GM18502 (cell line): ENCODE results near the gene CCDC127.
"Not testable (repeated sequence)": the region's sequence is repeated elsewhere in the genome, so short reads cannot be mapped to it uniquely, and the experiment has no call there.

Source experiments
- ATAC-seq: cut with Tn5 transposase; IDR thresholded peaks from one replicate; pipeline ENCODE4 v1.9.1; 2021; ENCODE audit warnings: mild to moderate bottlenecking; ENCODE audit not compliant: unreplicated experiment, poor library complexity

CCDC127 gene

DNA sequence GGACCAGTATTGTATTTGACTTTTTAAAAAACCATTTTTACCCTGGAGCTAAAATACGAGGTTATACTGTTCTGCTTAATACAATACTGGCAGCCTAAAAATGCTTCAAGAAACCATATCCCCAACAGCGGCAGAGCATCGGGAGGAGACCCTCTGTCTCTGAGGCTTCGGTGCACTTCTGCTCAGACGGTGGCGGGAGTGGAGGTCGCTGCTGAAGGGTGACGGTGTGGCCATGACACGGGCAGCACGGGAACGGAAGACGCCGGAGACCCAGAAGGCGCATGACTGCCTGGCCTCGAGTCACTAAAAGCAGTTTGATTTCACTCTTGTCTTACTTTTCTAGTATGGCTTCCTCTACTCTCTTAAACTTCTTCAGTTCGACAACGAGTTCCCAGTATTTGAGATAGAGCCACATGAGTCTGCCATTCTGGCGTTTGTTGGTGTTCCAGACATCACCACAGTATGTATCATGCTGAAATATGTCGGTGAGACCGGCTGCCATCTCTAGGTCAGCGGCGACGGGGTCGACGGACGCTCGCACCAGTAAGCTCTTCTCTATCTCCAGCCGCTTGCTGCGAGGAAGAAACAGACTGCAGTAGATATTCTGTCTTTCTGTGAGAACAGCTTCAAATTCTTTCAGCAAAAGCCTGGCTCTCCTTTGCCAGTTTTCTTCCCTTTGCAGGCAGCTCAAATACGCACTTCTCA is 12.8 kb downstream of the CCDC127 start:
- ATAC-seq: no peak

DNA sequence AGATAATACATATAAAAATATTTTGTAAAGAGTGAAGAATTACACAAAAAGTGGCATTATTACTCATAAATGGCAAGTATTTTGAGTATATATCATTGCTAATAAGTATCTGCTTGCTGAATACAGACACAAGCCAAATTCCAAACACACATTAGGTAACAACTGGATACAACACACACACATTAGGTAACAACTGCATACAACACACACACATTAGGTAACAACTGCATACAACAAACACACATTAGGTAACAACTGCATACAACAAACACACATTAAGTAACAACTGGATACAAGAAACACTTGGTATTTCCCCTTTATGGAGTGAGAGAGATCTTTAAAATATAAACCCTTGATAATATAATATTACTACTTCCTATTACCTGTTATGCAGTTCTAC is 13.5 kb downstream of the CCDC127 start:
- no peak for ATAC-seq

DNA sequence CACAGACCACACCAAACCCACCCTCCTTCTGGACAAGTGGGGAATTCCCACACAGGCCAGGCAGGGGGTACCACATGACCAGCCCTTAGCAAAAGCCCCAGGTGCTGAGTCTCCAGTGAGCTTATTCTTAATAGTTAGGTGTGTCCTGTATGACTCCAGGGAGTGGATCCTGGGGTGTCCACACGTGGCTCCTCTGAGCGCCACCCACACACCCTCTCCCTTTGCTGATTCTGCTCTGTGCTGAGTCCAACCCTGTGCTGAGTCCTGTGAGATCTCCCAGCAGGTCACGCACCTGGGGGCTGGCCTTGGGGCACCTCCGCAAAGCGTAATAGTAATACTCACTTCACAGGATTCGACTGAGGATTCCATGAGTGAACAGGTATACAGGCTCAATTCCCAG is 14.0 kb downstream of the CCDC127 start:
- no peak for ATAC-seq

DNA sequence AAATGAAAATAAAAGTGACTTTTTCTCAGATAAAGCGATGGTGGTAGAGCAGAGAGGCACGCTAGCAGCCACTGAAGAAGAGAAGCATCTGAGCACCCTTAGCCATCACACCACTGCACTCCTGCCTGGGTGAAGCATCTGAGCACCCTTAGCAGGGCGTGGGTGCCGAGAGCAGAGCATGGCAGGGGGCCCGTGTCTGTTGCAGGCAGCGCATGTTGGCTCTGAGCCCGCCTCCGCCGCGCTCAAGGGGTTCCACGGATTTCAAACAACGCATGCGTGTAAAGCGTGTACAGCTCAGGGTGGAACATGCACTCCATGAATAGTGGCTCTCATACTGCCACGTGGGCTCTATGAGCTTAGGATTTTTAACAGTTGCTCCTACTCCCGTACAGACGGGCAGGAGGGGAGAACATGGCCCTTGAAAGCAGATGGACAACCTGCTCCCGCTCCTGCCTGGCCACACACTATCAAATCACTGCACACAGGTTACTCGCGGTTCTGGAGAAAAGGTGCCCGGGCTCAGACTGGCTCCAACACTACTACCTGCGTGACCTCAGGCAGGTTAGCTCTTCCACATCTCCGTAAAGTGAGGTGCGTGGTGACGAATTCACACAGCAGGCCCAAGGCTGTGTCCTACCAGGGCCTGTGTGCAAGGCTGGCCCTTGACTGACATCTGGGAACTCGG is 14.6 kb downstream of the CCDC127 start:
- ATAC-seq: no peak

DNA sequence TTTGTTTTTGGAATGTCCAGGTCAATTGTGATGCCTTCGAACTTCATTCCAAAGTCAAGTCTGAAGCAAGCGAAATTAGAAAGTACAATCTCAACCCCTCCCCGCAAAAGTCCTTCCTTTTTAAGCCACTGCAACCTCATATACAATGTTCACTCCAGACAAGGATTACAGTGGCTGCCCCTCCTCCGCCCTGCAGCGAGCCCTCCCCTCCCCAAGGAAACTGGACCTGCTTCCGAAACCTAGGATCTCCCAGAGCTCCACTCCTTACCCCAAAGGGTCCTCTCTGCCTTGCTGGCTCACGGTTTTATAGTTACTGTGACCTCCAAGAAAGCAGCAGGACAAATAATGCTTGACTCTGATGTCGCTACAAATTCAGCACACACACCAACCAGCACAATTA is 16.3 kb downstream of the CCDC127 start:
- ATAC-seq: no peak

DNA sequence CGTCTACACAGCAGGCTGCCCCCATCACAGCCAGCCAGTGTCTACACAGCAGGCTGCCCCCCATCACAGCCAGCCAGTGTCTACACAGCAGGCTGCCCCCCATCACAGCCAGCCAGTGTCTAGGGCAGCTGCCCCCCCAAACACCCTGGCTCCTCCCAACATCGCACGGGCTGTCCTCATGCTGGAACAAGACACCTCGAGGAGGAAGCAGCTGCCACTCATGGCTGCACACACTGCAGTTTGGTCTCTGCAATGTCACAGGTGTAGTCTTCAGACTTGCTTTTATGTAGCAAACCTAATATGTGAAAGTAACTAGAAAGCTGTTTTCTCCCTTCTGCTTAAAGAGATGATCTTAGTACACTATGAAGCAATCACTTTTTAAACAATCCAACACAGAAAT is 17.0 kb downstream of the CCDC127 start:
- ATAC-seq: no peak

DNA sequence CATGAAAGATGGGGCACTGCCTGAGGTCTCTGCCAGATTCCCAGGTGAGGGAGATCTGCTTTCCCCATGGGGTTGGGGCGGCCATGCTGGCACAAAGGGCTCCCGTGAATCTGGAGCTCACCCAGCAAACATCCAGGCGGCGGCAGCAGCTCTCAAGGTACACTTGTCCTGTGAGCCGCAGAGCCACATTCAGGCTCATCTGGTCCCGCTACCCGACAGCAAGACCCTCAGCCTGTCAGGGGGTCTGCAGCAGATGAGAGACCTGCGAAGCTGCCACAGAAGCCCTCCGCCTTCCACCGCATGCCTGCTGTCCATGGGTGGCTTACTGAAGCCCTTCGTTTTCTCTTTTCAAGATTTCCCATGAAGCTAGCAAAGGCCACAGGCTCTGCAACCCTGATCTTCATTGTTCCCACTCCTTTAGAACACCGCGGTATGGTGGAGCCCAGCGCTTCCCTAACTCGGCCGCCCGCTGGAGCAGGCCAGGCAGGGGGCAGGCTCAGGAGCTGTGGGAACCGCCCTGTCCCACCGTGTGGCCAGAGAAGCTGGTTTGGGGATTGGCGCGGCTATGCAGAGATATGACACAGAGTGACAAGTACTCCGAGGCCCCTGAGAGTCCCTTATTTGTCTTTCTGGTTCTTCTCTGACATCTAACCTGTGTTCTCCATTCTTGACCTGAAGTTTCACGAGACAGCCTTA is 17.9 kb downstream of the CCDC127 start:
- no peak for ATAC-seq

DNA sequence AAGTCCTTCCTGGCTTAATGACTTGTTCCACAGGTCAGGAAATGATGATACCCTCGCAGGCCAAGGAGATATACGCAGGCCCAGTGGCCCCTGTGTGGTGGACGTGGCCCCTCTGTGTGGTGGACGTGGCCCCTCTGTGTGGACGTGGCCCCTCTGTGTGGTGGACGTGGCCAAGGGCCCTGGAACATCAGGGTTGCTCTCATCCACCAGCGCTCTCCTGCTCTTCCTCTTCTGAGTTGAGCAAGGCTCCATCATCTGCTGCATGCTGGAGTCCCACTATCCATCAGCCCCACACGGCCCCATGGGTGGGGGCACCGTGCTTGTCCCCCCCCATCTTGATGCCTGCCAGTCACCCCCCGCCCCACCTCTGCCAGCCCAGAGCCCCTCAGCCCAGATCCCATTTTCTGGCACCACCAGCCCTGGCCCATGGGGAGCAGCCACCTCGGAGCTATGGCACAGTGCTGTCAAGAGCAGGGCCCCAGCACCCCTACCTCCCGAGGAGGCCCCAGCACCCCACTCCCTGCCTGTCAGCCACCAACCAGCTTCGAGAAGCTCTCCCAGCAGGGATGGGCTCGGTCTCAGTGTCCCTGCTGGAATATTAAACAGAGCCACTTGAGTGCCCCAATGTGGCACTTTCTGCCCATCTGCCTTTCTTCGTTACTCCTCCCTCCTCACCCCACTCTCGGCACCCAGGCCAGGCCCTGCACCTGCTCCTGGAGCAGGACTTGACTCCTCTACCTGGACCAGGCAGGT is 18.6 kb downstream of the CCDC127 start:
- ATAC-seq: no peak

DNA sequence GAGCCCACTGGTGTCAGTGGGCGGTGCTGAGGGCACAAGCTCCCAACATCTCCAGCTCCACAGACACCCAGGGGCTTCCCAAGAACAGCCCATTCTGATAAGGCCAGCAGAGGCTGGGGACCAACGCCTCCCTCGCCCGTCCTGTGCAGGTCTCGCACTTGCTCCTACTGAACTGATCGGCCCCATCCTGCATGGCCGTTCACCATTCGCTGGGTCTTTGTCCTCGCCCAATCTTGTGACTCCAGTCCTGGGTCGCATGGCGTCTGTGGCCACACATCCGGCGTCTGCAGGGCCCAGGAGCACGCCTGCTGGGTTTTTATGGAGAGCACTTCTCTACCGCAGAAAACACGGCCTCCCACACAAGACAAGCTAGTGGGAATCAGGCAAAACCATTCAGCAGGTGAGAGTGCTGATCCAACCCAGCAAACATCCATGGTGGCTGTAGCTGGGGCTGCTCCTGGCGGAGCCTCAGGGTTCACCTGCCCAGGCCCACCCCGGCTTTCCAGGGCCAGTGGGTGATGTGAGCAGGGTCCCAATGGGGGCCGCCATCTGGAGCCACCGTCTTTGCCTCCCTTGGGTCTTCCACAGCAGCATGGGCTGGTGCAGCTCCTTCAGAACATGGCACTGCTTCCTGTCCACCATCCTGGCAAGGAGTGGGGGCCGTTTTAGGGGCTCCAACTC is 19.3 kb downstream of the CCDC127 start:
- ATAC-seq: no peak

DNA sequence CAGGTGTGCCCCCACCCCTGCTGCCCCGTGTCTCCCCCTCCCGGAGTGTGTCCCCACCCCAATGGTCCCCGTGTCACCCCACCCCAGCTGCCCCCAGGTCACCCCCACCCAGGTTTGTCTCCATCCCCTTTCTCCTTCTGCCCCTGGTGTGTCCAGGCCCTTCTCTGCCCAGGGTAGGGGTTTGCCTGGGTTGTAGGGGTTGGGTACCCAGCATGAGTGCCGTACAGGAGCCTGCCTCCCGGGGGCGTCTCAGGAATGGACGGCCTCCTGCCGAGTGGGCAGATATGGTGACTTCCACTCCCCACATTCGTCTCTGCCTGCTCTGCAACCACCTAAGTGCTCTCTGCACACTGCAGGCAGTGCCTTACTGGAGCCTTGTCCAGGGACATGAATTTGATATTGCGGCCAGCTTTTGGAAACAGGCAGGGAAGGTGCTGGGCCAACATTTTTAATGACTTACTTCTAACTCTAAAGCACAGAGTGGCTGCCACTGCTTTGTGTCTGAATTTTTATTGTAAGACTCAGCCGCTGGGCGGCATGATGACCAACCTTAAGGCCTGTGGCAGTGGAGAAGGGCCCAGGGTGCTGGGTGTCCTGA is 20.0 kb downstream of the CCDC127 start:
- ATAC-seq: no peak

DNA sequence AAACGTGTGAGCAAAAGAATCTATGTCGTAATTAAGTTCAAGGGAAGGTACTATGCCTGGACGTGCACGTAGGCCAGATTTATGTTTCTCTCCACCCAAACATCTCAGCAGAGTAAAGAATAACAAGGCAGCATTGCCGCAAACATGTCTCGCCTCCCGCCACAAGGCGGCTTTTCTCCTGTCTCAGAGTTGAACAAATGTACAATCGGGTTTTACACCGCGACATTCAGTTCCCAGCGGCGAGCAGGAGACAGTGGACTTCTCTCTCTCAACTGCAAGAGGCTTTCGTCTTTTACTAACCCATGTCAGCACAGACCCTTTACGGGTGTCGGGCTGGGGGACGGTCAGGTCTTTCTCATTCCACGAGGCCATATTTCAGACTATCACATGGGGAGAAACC is 20.9 kb downstream of the CCDC127 start:
- ATAC-seq: not testable (repeated sequence)

DNA sequence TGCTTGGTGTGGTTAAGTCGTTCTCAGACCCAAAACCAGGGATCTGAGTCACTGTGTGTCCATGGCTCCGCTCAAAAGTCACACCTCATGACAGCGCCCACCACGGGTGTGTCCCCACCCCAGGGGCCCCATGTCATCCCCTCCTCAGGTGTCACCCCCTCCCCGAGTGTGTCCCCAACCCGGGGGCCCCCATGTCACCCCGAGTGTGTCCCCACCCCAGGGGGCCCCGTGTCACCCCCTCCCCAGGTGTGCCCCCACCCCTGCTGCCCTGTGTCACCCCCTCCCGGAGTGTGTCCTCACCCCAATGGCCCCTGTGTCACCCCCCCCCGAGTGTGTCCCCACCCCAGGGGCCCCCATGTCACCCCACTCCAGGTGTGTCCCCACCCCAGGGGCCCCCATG is 21.6 kb downstream of the CCDC127 start:
- no peak for ATAC-seq

DNA sequence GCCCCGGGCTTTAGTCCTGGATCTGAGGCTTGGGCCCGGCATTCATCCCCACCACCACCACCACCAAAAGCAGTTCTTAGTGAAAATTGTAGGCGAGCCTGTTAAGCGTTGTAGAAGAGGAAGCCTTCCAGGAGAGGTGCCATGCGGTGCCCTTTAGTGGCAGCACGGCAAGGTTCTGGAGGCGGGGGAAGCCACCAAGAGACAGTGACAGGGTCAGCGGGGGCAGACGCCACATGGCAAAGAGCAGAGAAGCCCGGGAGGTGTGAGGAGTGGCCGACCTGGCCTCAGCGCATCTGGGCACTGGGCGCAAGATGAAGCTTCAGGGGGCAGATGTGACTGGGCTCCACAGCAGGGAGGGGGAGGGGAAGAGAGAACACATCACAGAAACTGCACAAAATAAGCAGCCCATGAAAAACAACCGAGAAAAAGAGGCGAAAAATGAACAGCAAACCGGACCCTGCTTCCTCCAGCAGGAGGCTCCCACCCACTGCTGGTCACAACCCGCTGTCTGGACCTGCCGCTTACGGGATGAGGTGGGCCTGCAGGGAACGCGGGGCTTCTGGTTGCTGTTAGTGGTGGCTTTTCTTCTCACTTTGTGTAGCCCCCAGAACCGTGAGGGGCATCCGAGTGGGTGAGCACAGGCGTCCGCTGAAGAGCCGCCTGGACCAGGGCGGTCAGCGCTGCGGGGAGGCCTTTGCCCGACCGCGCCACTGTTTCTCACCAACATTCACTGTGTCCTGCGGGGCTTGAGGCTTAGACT is 22.4 kb downstream of the CCDC127 start:
- ATAC-seq: no peak

DNA sequence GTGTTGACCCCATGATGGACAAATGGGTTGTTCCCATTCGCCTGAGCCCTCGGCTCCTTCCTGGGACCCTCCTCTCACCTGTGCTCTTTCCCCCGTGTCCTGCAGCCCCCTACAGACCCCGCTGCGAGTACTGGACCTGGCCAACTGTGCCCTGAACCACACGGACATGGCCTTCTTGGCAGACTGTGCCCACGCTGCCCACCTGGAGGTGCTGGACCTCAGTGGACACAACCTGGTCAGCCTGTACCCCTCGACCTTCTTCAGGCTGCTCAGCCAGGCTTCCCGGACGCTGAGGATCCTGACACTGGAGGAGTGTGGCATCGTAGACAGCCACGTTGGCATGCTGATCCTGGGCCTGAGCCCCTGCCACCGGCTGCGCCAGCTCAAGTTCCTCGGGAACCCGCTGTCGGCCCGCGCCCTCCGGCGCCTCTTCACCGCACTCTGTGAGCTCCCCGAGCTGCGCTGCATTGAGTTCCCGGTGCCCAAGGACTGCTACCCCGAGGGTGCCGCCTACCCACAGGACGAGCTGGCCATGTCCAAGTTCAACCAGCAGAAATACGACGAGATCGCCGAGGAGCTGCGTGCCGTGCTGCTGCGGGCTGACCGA is 23.2 kb downstream of the CCDC127 start:
- ATAC-seq: no peak

DNA sequence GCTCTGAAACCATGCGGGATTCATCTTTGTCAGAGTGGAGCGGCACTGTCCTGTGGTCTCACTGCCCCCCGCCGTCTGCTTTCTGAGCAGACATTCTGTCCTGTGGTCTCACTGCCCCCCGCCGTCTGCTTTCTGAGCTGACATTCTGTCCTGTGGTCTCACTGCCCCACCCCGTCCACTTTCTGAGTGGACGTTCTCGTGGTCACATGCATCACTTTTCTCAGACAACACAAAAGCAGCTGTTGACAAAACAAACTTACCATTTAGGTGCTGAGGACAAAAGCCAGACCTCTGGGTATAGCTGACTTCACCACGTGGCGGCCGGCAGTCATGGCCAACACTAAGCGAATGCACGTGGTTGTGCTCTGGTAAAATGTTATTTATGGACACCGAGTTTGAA is 23.9 kb downstream of the CCDC127 start:
- ATAC-seq: no peak

DNA sequence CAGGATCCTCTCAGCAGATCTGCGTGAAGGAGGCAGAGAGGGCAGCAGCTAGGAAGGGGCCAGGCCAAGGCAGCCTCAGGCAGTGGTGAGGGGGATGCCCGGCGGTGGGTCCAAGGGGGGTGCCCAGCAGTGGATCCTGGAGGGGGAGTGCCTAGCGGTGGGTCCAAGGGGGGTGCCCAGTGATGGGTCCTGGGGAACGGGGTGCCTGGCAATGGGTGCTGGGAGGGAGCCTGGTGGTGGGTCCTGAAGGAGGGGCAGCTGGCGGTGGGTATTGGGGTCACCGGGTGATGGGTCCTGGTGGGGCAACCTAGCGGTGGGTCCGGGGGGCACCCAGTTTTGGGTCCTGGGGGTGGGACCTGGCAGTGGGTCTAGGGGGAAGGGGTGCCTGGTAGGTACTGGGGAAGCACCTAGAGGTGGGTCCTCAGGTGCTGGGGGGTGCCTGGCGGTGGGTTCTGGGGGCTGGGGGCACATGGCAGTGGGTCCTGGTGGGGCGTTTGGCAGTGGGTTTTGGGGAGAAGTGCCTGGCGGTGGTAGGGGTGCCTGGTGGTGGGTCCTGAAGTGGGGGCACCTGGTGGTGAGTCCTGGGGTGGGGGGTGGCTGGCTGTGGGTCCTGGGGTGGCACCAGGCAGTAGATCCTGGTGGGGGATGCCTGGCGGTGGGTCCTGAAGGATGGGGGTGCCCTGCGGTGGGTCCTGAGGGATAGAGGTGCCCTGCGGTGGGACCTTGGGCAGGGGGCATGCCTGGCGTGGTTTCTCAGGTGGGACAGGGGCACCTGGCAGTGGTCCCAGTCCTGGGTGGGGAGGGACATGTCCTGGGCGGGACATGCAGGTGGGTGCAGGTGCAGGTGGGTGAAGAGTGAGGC is 24.8 kb downstream of the CCDC127 start:
- no peak for ATAC-seq

DNA sequence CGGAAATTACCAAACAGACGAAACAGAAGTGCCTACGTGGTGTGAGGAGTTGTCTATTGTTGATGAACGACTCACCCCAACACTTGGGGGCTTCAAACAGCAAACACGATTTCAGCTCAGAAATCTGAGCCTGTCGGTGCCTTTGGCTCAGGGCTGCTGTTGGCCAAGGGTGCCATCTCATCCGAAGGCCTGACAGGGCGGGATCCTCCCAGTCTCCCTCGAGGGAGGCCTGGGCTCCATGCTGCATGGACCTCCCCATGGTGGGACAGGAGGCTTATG is 25.3 kb downstream of the CCDC127 start:
- ATAC-seq: no peak
